CD4-positive, alpha-beta T cell treated with Interleukin-2 at 100 ng/mL for 4 hours (primary cell): Measurements from ENCODE around the gene NINJ1.

Experiments used
- DNase-seq: peaks from one replicate; pipeline ENCODE4 v3.0.0-alpha.2; 2020; ENCODE audit warnings: low spot score

NINJ1 gene, protein sequence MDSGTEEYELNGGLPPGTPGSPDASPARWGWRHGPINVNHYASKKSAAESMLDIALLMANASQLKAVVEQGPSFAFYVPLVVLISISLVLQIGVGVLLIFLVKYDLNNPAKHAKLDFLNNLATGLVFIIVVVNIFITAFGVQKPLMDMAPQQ

DNA sequence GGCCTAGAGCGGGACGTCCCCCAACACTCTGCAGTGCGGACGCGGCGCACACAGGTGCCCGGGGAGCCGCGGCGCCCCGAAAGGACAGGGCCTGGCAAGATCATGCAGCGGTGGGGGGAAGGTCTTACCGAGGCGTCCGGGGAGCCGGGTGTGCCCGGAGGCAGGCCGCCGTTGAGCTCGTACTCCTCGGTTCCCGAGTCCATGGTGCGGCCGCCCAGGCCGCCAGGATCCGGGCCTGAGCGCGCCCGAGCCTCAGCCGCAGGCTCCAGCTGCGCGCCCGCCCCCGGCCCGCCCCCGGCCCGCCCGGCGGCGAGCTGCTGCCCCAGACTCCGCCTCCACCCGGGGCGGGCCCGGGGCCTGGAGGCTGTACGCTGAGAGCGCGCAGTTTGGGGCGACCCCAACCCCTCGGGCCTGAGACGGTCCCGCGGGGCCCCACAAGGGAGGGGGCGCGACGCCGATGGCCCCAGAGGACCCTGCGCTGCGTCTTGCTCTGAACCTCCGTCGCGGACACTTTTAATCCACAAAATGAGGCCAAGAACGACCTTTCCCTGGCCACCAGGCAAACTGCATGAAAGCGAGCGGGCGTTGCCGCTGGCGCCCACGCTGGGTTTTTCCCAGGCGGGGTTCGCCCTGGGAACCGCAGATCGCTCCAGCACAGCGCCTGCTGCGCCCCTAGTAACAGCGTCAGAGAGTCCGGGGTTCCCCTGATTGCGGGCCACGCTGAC lies at the start of gene NINJ1:
Gene NINJ1 (minus strand): TSS at position 237 of the 725 bp plus-strand sequence. CDS start 34 bp downstream, at position 203.
- peak; percentile 85 for DNase-seq

DNA sequence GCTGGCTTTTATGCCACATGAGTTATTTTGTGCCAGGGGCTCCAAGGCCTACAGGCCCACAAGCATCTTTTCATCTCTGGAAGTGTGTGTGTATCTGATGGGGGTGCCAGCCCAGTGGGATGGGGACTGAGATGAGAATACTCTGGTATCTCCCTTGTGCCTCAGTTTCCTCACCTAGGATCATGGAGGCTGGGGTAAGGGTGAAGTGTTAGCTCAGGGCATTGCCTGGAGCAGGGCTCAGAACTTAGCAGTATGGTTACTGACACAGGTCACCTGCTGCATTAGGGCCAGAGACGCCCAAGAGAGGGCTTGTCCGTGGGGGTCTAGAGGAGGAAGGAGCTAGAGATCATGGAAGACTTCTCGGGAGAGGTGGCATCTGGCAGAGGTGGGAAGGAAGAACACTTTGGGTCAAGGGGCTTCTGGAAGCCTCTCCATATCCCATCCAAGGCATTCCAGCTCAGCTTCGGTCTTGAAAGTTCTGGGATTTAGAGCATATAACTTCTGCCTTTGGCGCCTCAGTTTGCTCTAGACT lies 49.1 kb upstream of the NINJ1 start:
- DNase-seq, result no peak

DNA sequence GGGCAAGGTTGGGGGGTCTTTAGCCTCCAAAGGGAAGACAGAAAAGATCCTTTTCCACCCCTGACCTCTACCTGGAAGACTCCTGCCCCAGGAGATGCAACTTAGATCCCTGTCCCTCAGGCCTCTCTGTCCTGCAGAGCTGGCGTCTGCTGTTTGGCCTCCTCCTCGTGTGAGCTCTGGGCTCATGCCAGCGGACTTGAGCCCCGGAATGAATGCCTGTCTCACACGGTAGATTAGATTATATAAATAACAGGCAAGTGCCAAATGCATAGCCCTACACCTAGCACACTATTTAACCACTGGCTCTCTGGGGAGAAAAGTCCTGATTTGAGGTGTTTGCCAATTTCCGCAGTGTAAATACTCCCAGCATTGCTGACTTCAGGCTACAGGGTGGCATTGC lies 48.5 kb upstream of the NINJ1 start:
- DNase-seq, result no peak

DNA sequence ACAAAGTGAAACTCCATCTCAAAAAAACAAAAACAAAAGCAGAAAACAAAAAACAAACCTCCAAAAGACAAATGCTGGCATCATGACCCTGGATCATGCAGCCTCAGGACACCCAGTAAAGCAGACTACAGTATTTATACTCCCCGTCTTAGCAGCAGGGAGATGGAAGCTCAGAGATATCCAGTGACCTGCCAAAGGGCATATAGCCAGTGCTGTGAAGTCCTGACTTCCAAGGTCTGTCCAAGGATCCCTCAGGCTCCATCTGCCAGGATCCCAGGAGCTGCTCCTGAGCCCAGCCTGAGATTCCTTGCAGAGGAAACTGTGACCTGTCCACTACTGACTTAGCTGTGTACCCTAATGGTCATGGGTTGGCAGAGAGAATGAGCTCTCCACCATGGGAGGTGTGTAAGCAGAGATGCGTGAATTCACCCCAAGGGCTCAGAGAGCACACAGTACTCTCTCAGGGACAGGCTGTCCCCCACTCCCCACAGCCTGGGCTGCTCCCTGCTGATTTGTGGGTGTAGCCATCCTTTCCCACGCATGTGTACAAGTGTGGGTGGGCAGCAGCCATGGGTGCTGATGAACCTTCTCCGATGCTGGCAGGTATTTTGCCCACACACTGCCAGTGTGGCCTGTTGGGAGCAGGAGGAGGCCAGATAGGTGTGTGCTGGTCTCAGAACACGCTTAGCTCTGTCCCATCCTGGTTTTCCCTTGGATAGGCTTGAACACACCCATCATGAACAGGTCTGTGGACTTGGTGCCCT lies 47.8 kb upstream of the NINJ1 start:
- no peak for DNase-seq

DNA sequence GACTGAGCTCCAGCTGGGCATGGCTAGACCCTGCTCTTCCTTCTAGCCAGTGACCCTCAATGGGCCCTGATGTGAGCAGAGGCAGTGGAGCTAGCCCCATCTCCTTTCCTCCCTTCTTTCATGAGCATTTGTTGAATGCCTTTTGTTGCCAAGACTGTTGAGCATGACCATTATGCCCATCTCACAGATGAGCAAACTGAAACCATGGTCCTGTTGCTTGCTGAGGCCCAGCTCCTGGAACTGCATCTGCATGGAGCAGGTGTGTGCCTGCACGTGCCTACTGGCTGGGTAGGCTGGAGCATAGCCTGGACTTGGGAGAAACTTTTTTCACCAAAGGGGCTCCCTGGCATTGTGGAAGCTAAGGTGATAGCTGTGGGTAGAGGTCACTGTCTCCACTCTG lies 46.9 kb upstream of the NINJ1 start:
- no peak for DNase-seq

DNA sequence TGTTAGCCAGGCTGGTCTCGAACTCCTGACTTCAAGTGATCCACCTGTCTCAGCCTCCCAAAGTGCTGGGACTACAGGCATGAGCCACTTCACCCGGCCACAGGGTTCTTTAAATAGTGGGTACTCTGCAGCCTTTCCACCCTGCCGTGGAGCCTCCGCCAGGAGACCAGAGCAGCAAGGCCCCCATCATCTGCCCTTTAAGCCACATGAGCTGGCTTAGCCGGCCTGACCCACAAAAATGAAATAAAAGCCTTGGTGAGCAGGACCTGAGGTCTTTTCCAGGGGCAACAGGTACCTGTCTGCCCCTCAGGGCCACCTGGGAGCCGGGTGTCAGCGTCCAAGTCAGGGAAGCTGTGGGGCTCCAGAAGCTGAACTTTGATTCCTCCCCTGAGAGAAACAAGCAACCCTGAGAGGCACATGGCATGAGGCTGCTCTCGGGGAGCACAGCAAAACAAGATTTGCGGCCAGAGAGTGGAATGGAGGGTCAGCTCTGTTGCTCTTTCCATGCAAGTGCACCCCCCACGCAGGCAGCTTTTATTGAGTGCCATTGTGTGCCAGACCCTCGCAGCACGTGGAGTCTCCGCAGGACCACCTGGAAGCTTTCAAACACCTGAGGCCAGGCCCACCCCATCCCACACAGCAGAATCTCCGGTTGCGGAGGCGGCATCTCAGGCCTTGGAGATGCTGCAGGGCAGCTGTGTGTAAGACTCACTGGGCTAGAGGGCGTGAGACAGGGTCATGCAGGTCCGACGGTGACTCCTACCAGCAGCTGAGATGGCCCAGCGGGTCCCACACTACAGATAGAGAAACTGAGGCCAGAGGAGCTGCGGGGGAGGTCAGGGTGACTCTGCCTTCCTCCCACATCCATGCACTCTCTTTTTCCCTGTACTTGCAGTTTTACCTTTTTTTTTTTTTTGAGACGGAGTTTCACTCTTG lies 45.1 kb upstream of the NINJ1 start:
- no peak for DNase-seq

DNA sequence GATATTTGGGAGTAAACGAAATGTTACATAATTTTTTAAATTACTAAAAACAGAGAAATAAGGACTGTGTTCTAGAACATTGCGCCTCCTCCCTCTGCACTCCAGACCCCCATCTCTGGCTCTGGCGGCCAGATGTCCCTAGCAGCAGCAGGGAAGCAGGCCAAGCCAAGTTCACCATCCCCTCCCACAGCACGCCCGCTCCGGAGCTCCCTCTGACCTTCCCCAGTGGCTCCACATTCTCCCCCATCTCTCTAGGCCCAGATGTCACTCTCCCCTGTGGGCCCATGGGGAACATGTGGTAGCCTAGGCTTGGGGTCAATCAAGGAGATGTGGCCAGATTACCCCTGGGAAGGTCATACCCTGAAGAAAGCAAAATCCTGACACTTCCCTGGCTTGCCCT lies 43.6 kb upstream of the NINJ1 start:
- no peak for DNase-seq

DNA sequence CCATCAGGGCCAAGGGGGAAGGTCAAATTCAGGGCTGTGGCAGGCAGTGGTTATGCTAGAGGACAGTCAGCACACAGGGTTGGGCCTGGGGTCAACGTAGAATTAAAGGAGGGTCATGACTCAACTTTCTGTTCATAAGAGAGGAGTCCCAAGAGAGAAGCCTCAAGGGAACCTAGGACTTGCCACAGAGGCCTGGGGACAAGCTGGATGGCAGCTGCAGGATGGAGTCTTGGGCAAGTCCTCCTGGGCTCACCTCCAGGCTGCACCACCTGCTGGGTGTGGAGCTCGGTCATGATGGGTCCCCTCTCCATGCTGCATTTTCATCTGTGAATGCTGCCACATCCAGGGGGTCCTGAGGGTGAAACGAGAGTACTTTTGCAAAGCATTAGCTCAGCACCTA lies 40.9 kb upstream of the NINJ1 start:
- no peak for DNase-seq

DNA sequence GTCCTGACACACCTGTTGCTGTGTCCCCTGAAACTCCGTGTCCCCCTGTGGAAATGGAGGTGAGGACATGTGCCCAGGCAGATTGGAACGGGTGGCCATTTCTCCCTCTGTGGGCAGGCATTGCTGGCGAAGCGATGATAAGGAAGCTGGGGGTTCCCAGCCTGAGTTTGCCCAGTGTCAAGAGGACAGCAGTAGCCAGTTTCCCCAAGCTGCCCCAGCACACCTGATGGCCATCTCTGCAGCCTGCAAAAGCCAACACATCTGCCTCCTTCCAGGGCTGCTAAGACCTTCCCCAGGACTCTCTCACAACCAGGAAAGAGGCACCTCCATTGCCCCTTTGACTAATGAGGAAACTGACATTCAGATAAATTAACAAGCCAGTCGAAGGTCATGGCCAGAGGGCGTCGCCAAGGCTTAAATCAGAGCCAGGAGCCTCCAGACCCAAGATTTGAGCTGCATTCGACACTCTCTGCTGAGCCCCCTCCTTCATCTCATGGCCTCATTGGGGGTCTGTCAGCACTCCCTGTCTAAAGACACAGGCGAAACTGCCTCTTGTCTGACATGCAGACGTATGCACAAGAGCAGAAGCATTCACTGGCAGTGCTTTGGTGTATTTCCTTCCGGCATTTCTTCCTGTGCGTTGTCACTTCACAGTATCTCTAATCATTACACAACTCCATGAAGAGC lies 39.5 kb upstream of the NINJ1 start:
- no peak for DNase-seq

DNA sequence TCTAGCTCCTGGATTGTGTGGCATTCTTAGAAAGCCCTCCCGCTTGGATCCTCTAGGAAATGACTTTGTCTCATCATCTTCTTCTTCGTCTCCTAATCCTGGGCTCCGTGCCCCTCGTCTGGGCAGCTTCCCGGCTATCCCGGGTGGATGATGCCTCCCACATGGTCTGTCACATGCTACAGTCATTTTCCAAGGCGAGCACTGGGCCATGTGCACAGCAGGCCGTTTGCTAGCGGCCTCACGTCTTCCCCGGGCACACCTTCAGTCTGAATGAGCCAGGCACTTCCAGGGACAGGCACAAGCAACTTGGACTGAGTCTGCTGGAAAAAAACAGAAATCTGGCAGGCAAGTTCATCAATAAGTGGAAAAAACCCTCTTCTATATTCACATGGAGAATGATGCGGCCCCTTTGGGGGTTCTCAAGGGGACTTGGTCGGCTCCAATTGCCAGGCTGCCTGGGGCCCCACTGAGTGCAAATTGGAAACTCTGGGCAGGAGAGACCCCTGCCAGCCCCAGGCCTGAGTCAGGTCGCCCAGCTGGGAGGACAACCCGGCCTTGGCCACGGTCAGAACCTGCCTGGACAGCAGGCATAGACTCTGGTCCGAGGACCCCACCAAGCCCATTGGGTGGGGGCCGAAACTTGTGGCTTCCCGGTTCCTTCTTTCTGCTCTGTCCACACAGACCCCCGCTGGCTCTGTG lies 38.8 kb upstream of the NINJ1 start:
- DNase-seq, result no peak

DNA sequence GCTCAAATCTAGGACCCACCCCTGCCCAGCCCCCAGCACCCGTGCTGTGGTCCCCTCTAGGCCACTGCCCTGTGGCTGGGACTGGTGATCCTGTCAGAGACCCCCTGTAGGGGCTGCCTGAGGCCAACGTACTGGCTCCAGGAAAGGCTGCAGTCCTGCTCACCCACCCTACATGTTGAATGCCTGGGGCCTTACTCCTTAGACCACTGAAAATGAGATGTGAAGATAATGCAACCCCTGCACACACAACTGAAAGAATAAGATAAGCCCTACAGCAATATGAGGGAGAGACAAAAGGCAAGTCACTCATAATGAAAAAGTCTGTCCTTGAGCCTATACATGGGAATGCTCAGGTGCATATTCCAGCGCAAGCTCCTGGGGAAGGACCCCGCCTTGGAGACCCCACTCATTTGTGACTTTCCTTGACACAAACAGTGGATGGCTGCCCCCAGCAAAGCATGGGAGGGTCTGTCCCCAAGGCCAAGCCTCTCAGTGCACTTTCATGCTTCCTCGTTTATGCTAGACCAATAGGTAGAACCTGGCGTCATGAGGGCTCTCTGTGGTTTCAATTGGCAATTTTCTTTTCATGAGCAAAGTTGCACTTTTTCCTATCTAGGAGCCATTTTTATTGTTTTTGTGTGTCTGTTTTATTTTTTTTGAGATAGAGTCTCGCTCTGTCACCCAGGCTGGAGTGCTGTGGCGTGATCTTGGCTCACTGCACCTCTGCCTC lies 37.4 kb upstream of the NINJ1 start:
- no peak for DNase-seq

DNA sequence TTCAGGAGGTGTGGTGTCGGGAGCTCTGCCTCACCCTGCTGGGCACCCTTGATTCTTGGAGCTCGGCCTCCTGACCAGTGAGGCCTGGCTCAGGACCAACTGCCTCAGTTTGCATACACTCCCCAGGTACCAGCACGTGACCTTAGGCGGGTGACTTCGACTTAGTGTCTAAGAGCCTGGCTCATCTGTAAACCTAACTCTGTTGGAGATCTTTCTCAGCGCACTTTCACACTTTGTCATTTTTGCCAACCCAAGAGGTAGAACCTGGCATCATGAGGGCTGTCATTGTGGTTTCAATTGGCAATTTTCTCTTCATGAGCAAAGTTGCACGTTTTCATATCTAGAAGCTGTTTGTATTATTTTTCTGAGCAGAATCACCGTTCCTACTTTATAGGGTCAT lies 36.5 kb upstream of the NINJ1 start:
- DNase-seq, result no peak

DNA sequence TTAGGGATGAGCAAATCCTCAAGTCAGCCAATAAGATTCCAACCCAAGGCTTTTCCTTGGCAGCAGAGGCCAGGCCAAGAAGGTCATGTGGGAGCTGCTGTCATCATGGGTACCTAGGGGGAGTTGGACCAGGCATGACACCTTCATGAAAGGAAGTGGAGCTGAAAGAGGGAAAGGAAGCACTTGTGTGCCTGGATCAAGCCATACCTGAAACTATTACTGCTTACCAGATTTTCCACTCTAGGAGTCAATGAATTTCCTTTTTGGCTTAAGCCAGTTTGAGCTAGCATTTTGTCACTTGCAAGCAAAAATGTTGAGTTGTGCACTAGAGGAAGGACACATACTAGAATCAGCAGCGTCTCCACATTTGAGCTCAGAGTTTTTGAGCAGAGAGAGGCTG lies 35.4 kb upstream of the NINJ1 start:
- DNase-seq, result no peak

DNA sequence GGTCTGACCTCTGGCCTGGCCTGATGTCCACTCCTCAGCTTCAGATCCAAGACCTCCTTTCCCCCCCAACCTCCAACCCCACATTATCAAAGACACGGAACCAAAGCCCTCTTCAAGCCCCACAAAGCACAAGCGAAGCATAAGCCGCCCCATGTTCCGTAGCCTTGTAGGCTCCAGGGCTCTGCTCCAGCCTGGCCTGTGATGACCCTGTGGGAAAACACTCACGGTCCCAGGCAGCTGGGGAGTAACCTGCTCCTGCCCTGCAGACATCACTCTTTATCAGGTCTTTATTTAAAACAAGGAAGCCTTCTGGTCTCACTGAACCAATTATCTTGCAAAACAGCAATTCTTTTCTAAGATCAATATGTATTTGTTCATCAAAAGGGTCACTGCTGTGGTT lies 34.5 kb upstream of the NINJ1 start:
- DNase-seq, result no peak

DNA sequence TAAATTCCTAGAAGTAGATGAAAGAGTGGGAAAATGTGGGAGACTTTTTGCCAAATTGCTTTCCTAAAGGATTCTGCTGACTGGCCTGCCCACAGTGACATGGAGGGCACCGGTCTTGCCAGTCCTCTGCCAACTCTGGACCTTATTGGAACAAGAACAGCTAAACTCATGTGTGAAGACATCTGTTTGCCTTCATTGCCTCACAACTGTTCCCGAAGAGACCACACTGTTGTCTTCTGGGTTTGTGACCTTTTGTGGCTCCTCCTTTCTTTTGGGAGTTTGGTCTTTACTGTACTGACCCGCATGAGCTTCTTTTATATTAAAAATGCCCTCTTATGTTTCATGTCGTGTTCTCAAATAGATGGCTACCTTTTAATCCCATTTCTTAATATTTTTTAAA lies 33.8 kb upstream of the NINJ1 start:
- DNase-seq, result no peak

DNA sequence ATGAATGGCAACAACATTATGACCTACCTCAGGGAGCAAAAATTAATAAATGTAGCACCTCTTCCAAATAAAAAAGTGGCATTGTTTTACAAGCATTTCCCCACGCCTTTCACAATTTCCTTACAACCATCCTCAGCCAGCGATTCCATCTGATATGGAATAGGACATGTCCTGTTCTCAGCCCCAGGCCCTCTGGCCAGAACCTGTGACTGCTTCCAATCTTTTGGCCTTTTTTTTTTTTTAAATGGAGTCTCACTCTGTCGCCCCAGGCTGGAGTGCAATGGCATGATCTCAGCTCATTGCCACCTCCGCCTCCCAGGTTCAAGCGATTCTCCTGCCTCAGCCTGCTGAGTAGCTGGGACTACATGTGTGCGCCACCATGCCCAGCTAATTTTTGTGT lies 33.1 kb upstream of the NINJ1 start:
- DNase-seq, result no peak

DNA sequence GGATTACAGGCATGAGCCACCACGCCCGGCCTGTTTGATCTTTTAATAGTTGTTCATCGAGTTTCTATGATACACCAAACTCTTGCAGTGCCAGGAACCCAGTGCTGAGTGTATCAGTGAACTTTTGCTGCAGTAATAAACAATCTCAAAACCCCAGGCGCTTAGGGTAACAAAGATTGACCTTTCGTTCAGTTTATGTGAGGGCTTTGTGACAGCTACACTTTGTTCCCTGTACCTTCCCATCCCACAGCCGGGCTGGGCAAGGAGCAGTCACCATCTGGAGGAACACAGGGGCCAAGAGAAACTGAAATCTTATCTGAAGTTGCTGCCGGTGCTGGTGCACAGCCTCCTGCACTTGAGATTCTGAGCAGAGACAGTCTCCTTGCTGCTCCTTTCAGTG lies 32.6 kb upstream of the NINJ1 start:
- no peak for DNase-seq

DNA sequence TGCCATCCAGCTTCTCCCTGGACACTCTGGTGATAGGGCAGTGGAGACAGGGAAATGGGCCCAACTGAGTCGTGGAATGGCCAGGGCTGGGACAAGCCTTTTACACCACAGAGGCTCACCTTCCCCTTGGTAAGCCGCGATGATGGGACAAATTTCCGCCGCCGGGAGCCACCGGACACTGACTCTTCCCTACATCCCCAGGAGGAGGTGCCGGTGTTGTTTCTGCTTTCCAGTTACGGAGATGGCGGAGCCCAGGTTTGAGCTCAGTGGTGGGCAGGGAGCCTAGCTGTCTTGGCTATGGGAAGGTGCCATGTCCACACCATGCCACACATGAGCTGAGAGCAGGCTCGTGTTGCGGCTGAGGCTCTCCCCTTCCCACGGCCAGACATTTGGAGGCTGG lies 30.0 kb upstream of the NINJ1 start:
- no peak for DNase-seq

DNA sequence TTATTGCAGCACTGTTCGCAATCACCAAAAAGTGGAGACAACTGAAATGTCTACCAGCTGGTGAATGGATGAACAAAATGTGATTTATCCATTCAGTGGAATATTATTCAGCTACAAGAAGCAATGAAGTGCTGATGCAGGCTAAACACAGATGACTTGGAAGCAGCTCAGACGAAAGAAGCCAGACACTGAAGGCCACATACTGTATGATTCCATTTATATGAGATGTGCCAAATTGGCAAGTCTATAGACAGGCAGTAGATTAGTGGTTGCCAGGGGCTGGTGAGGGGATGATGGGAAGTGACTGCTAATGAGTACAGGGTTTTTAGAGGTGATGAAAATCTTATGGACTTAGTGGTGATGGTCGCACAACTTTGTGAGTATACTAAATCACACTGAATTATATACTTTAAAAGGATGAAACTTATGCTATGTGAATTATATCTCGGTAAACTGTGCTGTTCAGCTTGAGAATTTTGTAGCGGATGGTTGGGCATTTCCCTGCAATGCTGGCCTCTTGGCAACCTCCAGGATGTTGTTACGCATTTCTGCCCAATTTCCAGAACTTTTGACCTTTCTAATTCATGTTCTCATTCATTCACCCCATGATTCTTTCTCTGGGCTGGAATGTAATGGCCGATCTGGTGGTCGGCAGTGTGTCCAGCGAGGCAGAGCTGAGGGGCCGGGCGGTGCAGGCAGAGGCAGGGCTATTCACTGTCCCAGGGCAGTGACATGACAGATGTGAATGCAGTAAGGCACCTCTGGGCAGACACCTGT lies 27.9 kb upstream of the NINJ1 start:
- DNase-seq, result no peak
